CD4-positive, alpha-beta T cell (primary cell): ENCODE measurements around the gene TOGARAM2. TPM values are rescaled to one million over a fixed set of nuclear protein-coding genes. Genes with fewer than 3 reads are reported as not detected.

Experiments used
- ATAC-seq: fragments of 200-7000 bp; cut with Tn5 transposase; one replicate; pipeline ENCODE4 v1.10.0; 2022; ENCODE audit warnings: mild to moderate bottlenecking; ENCODE audit not compliant: poor library complexity
- CTCF ChIA-PET: fragments of 350-600 bp; sonication (Branson Sonifier 250); formaldehyde crosslinking; loops from one replicate; lab custom pipeline; 2021; ENCODE audit warnings: antibody characterized with exemption, inconsistent platforms; lab: Charles Lee
- POLR2A ChIA-PET: fragments of 350-600 bp; sonication (Branson Sonifier 250); formaldehyde crosslinking; loops from one replicate; lab custom pipeline; 2021; ENCODE audit warnings: antibody characterized with exemption, inconsistent platforms; lab: Charles Lee
- DNase-seq, 14 experiments: peaks; one replicate each; pipeline ENCODE4 v3.0.0-alpha.2; 2013 to 2020; ENCODE audit warnings: mixed read lengths in 2 of 14
- H3K27ac ChIP-seq, 2 donors: one replicate each; pipeline versions ENCODE4 v1.5.1 to v1.7.0; 2013; ENCODE audit warnings: low read length in 2 of 2, low read depth in 1 of 2, mild to moderate bottlenecking in 1 of 2
- H3K27me3 ChIP-seq, 2 experiments: 1 replicate in 1 of 2; 2 replicates in 1 of 2; pipeline versions ENCODE4 v1.6.1 to v1.7.0; 2013; ENCODE audit warnings: low read length in 2 of 2, control low read depth in 1 of 2, mild to moderate bottlenecking in 1 of 2, moderate library complexity in 1 of 2; ENCODE audit not compliant: insufficient read depth in 2 of 2, control insufficient read depth in 1 of 2
- H3K36me3 ChIP-seq: one replicate; pipeline ENCODE4 v1.6.1; 2013; ENCODE audit warnings: low read length, control low read depth; ENCODE audit not compliant: insufficient read depth
- H3K4me1 ChIP-seq: one replicate; pipeline ENCODE4 v1.6.1; 2013; ENCODE audit warnings: low read length, control low read depth; ENCODE audit not compliant: insufficient read depth
- H3K4me3 ChIP-seq: one replicate; pipeline ENCODE4 v1.5.1; 2013; ENCODE audit warnings: mild to moderate bottlenecking, low read length, moderate library complexity
- H3K9me3 ChIP-seq, 2 experiments: 1 replicate in 1 of 2; 2 replicates in 1 of 2; pipeline versions ENCODE4 v1.6.1 to v1.7.0; 2013; ENCODE audit warnings: low read length in 2 of 2, mild to moderate bottlenecking in 2 of 2, control low read depth in 1 of 2, moderate library complexity in 1 of 2; ENCODE audit not compliant: control insufficient read depth in 1 of 2, insufficient read depth in 1 of 2
- H3K27ac Mint-ChIP-seq: one replicate; pipeline ENCODE4 v1.8.0; 2020; ENCODE audit warnings: mixed read lengths
- H3K27me3 Mint-ChIP-seq: one replicate; pipeline ENCODE4 v1.8.0; 2021; ENCODE audit warnings: mixed read lengths
- H3K36me3 Mint-ChIP-seq: one replicate; pipeline ENCODE4 v1.8.0; 2021; ENCODE audit warnings: low read depth, mixed read lengths
- H3K4me1 Mint-ChIP-seq: one replicate; pipeline ENCODE4 v1.8.0; 2021; ENCODE audit warnings: low read depth, mixed read lengths
- H3K4me3 Mint-ChIP-seq: one replicate; pipeline ENCODE4 v1.8.0; 2020; ENCODE audit warnings: mild to moderate bottlenecking, mixed read lengths
- H3K9me3 Mint-ChIP-seq: one replicate; pipeline ENCODE4 v1.8.0; 2020; ENCODE audit warnings: mixed read lengths
- intact Hi-C, 2 experiments: fragments of 100-400 bp; cut with DNase I in 1 of 2; cut with micrococcal nuclease in 1 of 2; formaldehyde crosslinking; loops; one replicate each; pipeline versions ENCODE4 v1.15.1 to v1.9.0; 2023 to 2025; cut with DNase I, micrococcal nuclease
- total RNA-seq, 174 experiments: library from RNA in 2 of 174; stranded (reverse) in 2 of 174; gene quantifications; one replicate each; pipeline ENCODE4 v1.2.3 and lab custom pipeline; 2021 to 2026
- TF ChIP-seq, protein P1 (sequence below): fragments of 200-600 bp; IDR thresholded peaks from one replicate; pipeline ENCODE4 v1.8.0; 2022; ENCODE audit warnings: antibody characterized with exemption, mild to moderate bottlenecking

Gene TOGARAM2
- total RNA-seq, 2 experiments from 2014 or later, result 2.0 to 2.3 TPM

DNA sequence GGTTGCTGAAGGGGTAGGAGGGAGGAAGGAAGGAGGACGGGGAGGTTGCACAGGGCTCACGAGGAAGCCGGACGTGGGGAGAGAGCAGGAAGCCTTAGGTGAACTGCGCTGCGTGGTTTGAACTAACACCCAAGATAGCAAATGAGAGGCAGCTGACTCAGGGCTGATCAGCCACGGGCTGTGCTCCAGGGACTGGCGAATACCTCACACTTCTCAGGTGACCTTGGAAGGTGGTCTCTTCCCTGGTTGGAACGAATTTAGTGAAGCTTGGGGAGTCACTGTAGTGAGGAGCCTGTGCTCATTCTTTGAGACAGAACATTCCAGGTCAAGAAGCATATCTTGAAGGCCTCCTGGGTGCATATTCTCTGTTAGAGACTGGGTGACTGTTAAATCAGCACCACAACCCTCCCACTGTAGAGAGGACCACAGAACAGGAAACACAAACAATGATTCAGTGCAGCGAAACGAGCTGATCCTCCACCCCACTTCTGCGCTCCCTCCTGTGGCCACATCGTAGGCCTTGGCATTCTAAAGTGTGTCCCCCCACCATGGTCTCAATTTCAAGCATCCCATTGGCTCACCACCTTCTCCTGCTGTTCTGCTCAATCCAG lies 33.8 kb downstream of the TOGARAM2 start:
- peak; percentile 66 for ATAC-seq
- intact Hi-C loops, result loop anchor here (1.0 to 10.0 kb wide), 8 partner anchors 15 to 450 kb away; partner anchors contain the start of genes SPDYA (in 1 of the 2) and WDR43 (in 1 of the 2)
- TF ChIP-seq, protein P1, sequence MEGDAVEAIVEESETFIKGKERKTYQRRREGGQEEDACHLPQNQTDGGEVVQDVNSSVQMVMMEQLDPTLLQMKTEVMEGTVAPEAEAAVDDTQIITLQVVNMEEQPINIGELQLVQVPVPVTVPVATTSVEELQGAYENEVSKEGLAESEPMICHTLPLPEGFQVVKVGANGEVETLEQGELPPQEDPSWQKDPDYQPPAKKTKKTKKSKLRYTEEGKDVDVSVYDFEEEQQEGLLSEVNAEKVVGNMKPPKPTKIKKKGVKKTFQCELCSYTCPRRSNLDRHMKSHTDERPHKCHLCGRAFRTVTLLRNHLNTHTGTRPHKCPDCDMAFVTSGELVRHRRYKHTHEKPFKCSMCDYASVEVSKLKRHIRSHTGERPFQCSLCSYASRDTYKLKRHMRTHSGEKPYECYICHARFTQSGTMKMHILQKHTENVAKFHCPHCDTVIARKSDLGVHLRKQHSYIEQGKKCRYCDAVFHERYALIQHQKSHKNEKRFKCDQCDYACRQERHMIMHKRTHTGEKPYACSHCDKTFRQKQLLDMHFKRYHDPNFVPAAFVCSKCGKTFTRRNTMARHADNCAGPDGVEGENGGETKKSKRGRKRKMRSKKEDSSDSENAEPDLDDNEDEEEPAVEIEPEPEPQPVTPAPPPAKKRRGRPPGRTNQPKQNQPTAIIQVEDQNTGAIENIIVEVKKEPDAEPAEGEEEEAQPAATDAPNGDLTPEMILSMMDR, result peak; percentile 34
- no peaks in the 10 kb centered on the region for H3K9me3 ChIP-seq
- H3K27ac ChIP-seq, result peak overlapping the region; percentile 81 to 86
- Mint-ChIP-seq H3K4me3 (peak overlapping the region; percentile 82), H3K4me1 (peaks cover 73% of the 10 kb centered on the region), H3K27me3 (no peaks in the 10 kb centered on the region), H3K27ac (peak overlapping the region; percentile 99), H3K9me3 (no peaks in the 10 kb centered on the region), H3K36me3 (no peaks in the 10 kb centered on the region)
- peaks cover 84% of the 10 kb centered on the region for H3K4me1 ChIP-seq
- H3K27me3 ChIP-seq, result no peaks in the 10 kb centered on the region
- CTCF ChIA-PET, result interaction anchor here (0.6 to 1.7 kb wide), 14 partner anchors 12 to 449 kb away, joined by 3 to 6 read pairs (median 3); no protein-coding TSS in a partner anchor
- DNase-seq, result peak; percentile 57 to 90 (median 72)
- no peaks in the 10 kb centered on the region for H3K36me3 ChIP-seq
- peak overlapping the region; percentile 37 for H3K4me3 ChIP-seq
- POLR2A ChIA-PET, result interaction anchor here (0.8 to 2.4 kb wide), 10 partner anchors 11 to 145 kb away, joined by 4 to 52 read pairs (median 8); partner anchors contain the start of gene TRMT61B

DNA sequence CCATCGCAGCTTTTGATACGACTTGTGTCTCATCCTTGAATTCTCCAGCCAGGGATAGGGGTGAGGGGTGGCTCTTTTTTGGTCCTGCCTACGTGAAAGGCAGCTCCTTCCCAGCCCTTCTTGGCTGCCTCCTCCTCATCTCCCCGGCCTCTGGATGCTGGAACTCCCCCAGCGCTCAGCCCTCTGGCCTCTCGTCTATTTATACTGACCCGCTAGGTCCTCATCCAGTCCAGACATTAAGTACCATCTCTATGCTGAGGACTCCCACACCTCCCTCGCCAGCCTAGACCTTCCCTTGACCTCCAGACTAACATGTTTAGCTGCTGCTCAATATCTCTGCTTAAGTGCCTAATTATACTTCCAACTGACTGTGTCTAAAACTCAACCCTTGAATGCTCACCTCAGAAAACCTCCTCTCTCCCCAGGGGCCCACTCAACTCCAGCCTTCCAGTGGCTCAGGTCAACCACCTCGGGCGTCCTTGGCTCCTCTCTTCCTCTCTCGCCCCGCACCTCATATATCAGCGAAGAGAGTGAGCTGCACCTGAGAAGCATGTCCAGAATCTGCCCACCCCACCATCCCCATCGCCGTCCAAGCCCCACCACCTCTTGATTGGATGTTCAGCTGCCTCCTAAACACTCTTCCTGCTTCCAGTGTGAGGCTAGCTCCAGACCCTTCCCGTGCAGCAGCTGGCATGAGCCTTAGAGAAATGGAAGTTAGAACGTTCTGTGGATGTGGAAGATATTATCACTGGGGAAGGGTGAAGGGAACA lies 34.8 kb downstream of the TOGARAM2 start:
- no peak for DNase-seq
- H3K9me3 ChIP-seq, result no peaks in the 10 kb centered on the region
- Mint-ChIP-seq H3K27me3 (no peaks in the 10 kb centered on the region), H3K27ac (peak overlapping the region; percentile 99), H3K4me3 (peak overlapping the region; percentile 82), H3K4me1 (peaks cover 63% of the 10 kb centered on the region), H3K9me3 (no peaks in the 10 kb centered on the region), H3K36me3 (no peaks in the 10 kb centered on the region)
- intact Hi-C loops, result loop anchor here (1.0 to 10.0 kb wide), 6 partner anchors 16 to 451 kb away; partner anchors contain the start of genes SPDYA (in 1 of the 2) and WDR43 (in 1 of the 2)
- peak overlapping the region; percentile 81 to 86 for H3K27ac ChIP-seq
- ATAC-seq, result no peak
- H3K36me3 ChIP-seq, result no peaks in the 10 kb centered on the region
- ChIA-PET CTCF (interaction anchor here (0.8 to 1.7 kb wide), 11 partner anchors 12 to 450 kb away, joined by 3 to 6 read pairs (median 3); no protein-coding TSS in a partner anchor), POLR2A (interaction anchor here (0.8 to 2.4 kb wide), 12 partner anchors 10 to 146 kb away, joined by 3 to 52 read pairs (median 8); partner anchors contain the start of genes TRMT61B and WDR43)
- H3K4me1 ChIP-seq, result peaks cover 74% of the 10 kb centered on the region
- H3K27me3 ChIP-seq, result no peaks in the 10 kb centered on the region
- peak overlapping the region; percentile 37 for H3K4me3 ChIP-seq
- TF ChIP-seq, protein P1, result no peak

DNA sequence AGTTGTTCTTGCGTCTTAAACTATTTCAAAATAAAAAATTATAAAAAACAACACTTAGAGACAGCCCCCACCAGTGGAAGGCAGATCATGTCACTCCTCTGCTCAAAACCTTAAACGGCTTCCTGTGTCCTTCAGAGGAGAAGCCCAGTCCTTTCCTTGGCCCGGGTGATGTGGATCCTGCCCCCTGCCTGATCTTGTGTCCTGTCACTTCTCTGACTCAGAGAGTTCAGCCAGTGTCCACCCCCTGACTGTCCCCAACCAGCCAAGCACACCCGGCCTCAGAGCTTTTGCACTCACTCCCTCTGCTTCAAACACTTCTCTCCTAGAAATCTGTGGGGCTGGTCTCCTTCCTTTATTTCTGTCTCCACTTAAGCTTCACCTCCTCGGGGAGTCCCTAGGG lies 35.4 kb downstream of the TOGARAM2 start:
- H3K4me1 ChIP-seq, result peaks cover 68% of the 10 kb centered on the region
- ChIA-PET POLR2A (interaction anchor here (1.0 to 2.2 kb wide), 3 partner anchors 16 to 146 kb away, joined by 3 to 9 read pairs (median 3); partner anchors contain the start of genes TRMT61B and WDR43), CTCF (interaction anchor here (1.2 to 1.7 kb wide), 2 partner anchors 16 to 112 kb away, joined by 3 to 5 read pairs; no protein-coding TSS in a partner anchor)
- H3K27me3 ChIP-seq, result no peaks in the 10 kb centered on the region
- H3K9me3 ChIP-seq, result no peaks in the 10 kb centered on the region
- H3K4me3 Mint-ChIP-seq, result peak overlapping the region; percentile 74
- H3K36me3 Mint-ChIP-seq, result no peaks in the 10 kb centered on the region
- no peaks in the 10 kb centered on the region for H3K9me3 Mint-ChIP-seq
- peak in 1 of 14 experiments; percentile 43 for DNase-seq
- TF ChIP-seq, protein P1, result no peak
- no peaks in the 10 kb centered on the region for H3K27me3 Mint-ChIP-seq
- H3K4me1 Mint-ChIP-seq, result peaks cover 57% of the 10 kb centered on the region
- no peak for ATAC-seq
- intact Hi-C loops, result loop anchor here in 1 of 2 experiments (10.0 kb wide), 3 partner anchors 122 to 452 kb away; partner anchors contain the start of genes SPDYA and WDR43
- H3K36me3 ChIP-seq, result no peaks in the 10 kb centered on the region
- H3K27ac ChIP-seq, result peak overlapping the region; percentile 81 to 86
- no peak overlapping the region for H3K4me3 ChIP-seq
- H3K27ac Mint-ChIP-seq, result peak overlapping the region; percentile 99
